ENCODE results near the gene LASP1. TPM values are rescaled to one million over a fixed set of nuclear protein-coding genes. Genes with fewer than 3 reads are reported as not detected.
A peak's percentile ranks its signal among the peaks of the same experiment; 100 is the strongest.

LASP1 gene
- total and polyA plus RNA-seq, 9 donors: 40.9 to 138 (median 95.0) TPM

GRCh38 chr17:38879878-38880665, 10.2 kb downstream of the LASP1 start:
- no peak overlapping the region for H3K4me3 ChIP-seq
- no peaks in the 10 kb centered on the region for H3K36me3 ChIP-seq
- H3K27me3 ChIP-seq: no peaks in the 10 kb centered on the region
- H3K4me1 ChIP-seq (ENCODE audit: insufficient read depth): peaks cover 33% of the 10 kb centered on the region
- H3K27ac ChIP-seq: peak overlapping the region; percentile 1 to 49
- H3K9me3 ChIP-seq: no peaks in the 10 kb centered on the region
- 2 to 5% (median 3%) methylated on average over 6 of the region's 6 CpGs for WGBS, 3 donors
- TF ChIP-seq POLR2A (IDR thresholded peaks at IDR 0.05) (no peak), CTCF (IDR thresholded peaks at IDR 0.05) (no peak), EP300 (IDR thresholded peaks at IDR 0.05) (no peak)
- intact Hi-C loops (cut with DNase I): loop anchor here in 1 of 4 donors (10.0 kb wide), 1 partner anchor 275 kb away; the partner anchor contains the start of gene PLXDC1
- peak; percentile 64 to 70 (median 68) for DNase-seq

GRCh38 chr17:38881600-38882191, 11.8 kb downstream of the LASP1 start:
- Histone ChIP-seq H3K36me3 (no peaks in the 10 kb centered on the region), H3K27ac (peak overlapping the region in 1 of 2 donors; percentile 23), H3K4me3 (no peak overlapping the region), H3K27me3 (no peaks in the 10 kb centered on the region), H3K9me3 (no peaks in the 10 kb centered on the region), H3K4me1 (ENCODE audit: insufficient read depth) (peaks cover 32% of the 10 kb centered on the region)
- intact Hi-C loops (cut with DNase I): no loop called here
- TF ChIP-seq EP300 (IDR thresholded peaks at IDR 0.05): no peak
- TF ChIP-seq POLR2A (IDR thresholded peaks at IDR 0.05): no peak
- no peak for TF ChIP-seq CTCF (IDR thresholded peaks at IDR 0.05)
- DNase-seq: peak; percentile 84 to 90 (median 87)
- WGBS, 3 donors: 4 to 9% (median 8%) methylated on average over 8 of the region's 8 CpGs

GRCh38 chr17:38882870-38883269, 13.0 kb downstream of the LASP1 start:
- 79 to 93% (median 90%) methylated on average over 2 of the region's 2 CpGs for WGBS, 3 donors
- TF ChIP-seq POLR2A (IDR thresholded peaks at IDR 0.05) (no peak), EP300 (IDR thresholded peaks at IDR 0.05) (no peak), CTCF (IDR thresholded peaks at IDR 0.05) (no peak)
- no peaks in the 10 kb centered on the region for H3K9me3 ChIP-seq
- H3K27me3 ChIP-seq: no peaks in the 10 kb centered on the region
- H3K4me1 ChIP-seq (ENCODE audit: insufficient read depth): peaks cover 32% of the 10 kb centered on the region
- no peak for DNase-seq
- intact Hi-C loops (cut with DNase I): no loop called here
- H3K27ac ChIP-seq: no peak overlapping the region
- no peak overlapping the region for H3K4me3 ChIP-seq
- H3K36me3 ChIP-seq: no peaks in the 10 kb centered on the region

DNA sequence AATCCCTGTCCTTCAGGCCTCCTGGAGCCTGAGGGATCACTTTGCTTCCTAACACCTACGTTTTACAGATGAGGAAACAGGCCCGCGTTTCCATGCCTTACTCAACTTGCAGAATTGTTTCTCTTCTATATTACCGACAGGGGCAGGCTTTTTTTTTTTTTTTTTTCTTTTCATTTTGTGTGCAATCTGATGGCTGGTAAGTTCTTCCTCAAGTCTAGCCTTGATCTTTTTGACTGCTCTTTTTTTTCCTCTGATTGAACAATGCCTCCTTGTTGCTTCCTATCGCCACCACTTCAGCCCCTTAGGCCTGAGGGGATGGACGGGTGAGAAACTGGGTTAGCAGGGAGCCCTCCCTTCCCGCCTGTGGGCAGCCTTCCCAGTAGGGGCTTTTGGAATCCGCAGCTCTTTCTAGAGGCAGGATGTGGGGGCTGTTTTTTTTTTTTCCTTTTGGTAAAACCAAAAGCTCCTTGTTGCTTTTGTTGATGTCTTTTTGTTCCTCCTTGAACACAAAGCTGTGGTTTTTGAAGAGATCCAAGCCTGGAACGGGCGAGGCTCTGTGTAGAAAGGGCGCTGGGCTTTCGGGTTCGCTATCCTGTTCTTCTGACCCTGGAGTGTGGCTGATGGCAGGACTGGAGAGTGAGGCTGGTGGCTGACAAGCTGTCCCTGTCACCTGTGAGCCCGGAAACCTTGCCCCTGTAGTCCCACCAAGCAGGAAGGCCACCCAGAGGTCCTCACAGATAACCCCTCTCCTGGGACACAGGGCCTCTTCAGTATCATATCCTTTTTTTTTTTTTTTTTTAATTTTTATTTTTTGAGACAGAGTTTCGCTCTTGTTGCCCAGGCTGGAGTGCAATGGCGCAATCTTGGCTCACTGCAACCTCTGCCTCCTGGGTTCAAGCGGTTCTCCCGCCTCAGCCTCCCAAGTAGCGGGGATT, 14.0 kb downstream of the LASP1 start:
- no peak overlapping the region for H3K4me3 ChIP-seq
- peaks cover 32% of the 10 kb centered on the region for H3K4me1 ChIP-seq (ENCODE audit: insufficient read depth)
- TF ChIP-seq CTCF (IDR thresholded peaks at IDR 0.05) (no peak), EP300 (IDR thresholded peaks at IDR 0.05) (no peak), POLR2A (IDR thresholded peaks at IDR 0.05) (no peak)
- 47 to 49% (median 47%) methylated on average over 19 of the region's 19 CpGs for WGBS, 3 donors
- intact Hi-C loops (cut with DNase I): no loop called here
- DNase-seq: no peak
- H3K36me3 ChIP-seq: no peaks in the 10 kb centered on the region
- H3K9me3 ChIP-seq: no peaks in the 10 kb centered on the region
- H3K27ac ChIP-seq: no peak overlapping the region
- H3K27me3 ChIP-seq: no peaks in the 10 kb centered on the region

All from ovary (tissue), 9 donors.